HG03457 (cell line): ENCODE data around the gene SNPH.

Experiments used
- ATAC-seq: cut with Tn5 transposase; IDR thresholded peaks from one replicate; pipeline ENCODE4 v1.9.1; 2021; ENCODE audit warnings: moderate number of reproducible peaks; ENCODE audit not compliant: unreplicated experiment

Gene SNPH

GRCh38 chr20:1264727-1265126, 1.4 kb upstream of the SNPH start:
- no peak for ATAC-seq

- ATAC-seq = no peak
Measured at GRCh38 chr20:1265226-1265915, 723 bp upstream of the SNPH start.

GRCh38 chr20:1265916-1266166, 253 bp upstream of the SNPH start:
- ATAC-seq = no peak

GRCh38 chr20:1267161-1267560, 1.1 kb downstream of the SNPH start:
- no peak for ATAC-seq

GRCh38 chr20:1267809-1268374, 1.8 kb downstream of the SNPH start:
- ATAC-seq = no peak

GRCh38 chr20:1269235-1269634, 3.1 kb downstream of the SNPH start:
- no peak for ATAC-seq

- no peak for ATAC-seq
Measured at GRCh38 chr20:1269850-1270249, 3.8 kb downstream of the SNPH start.

GRCh38 chr20:1272368-1273100, 6.4 kb downstream of the SNPH start:
- no peak for ATAC-seq

- no peak for ATAC-seq
Measured at GRCh38 chr20:1273366-1273765, 7.3 kb downstream of the SNPH start.

- ATAC-seq = no peak
Measured at GRCh38 chr20:1274485-1275311, 8.6 kb downstream of the SNPH start.

- ATAC-seq = no peak
Measured at GRCh38 chr20:1275919-1276318, 9.8 kb downstream of the SNPH start.

- no peak for ATAC-seq
Measured at GRCh38 chr20:1277529-1278322, 11.6 kb downstream of the SNPH start.

- ATAC-seq = no peak
Measured at GRCh38 chr20:1278993-1279392, 12.9 kb downstream of the SNPH start.

- no peak for ATAC-seq
Measured at GRCh38 chr20:1280195-1281102, 14.4 kb downstream of the SNPH start.

- no peak for ATAC-seq
Measured at GRCh38 chr20:1281279-1282057, 15.4 kb downstream of the SNPH start.

- ATAC-seq = no peak
Measured at GRCh38 chr20:1282966-1283365, 16.9 kb downstream of the SNPH start.

GRCh38 chr20:1283522-1284510, 17.7 kb downstream of the SNPH start:
- no peak for ATAC-seq
